AG10803 (cell line): Measurements from ENCODE around the gene ZIC1.

ENCODE experiments used
- DNase-seq: peaks from one replicate; pipeline ENCODE4 v3.0.0; 2010; ENCODE audit warnings: low read depth
- H3K4me3 ChIP-seq: 2 replicates; pipeline ENCODE4 v1.5.1; 2011; ENCODE audit warnings: mild to moderate bottlenecking, low read length, control low read depth
- CTCF ChIP-seq: conservative IDR thresholded peaks from 2 replicates; pipeline ENCODE4 v1.5.1; 2011; ENCODE audit warnings: mild to moderate bottlenecking, low read length, control low read depth, inconsistent platforms

ZIC1 gene

GRCh38 chr3:147403511-147403910, 5.7 kb upstream of the ZIC1 start:
- TF ChIP-seq CTCF: no peak
- no peak for DNase-seq
- H3K4me3 ChIP-seq: no peak overlapping the region

GRCh38 chr3:147404000-147404799, 5.0 kb upstream of the ZIC1 start:
- DNase-seq: no peak
- H3K4me3 ChIP-seq: no peak overlapping the region
- no peak for TF ChIP-seq CTCF

- no peak for TF ChIP-seq CTCF
- H3K4me3 ChIP-seq: no peak overlapping the region
- DNase-seq: no peak
Measured at GRCh38 chr3:147404800-147405230, 4.3 kb upstream of the ZIC1 start.

GRCh38 chr3:147405231-147406027, 3.7 kb upstream of the ZIC1 start:
- DNase-seq: no peak
- no peak for TF ChIP-seq CTCF
- H3K4me3 ChIP-seq: no peak overlapping the region

- no peak for DNase-seq
- TF ChIP-seq CTCF: no peak
Measured at GRCh38 chr3:147406028-147406931, 2.9 kb upstream of the ZIC1 start, which contains the start of gene ZIC4. Gene ZIC4 (minus strand): TSS chr3:147406543. CDS start chr3:147402797, 3,746 bp downstream.

GRCh38 chr3:147407114-147407497, 2.1 kb upstream of the ZIC1 start:
- no peak overlapping the region for H3K4me3 ChIP-seq
- DNase-seq: no peak
- TF ChIP-seq CTCF: no peak

More at GRCh38 chr3:147406028-147406931, 2.9 kb upstream of the ZIC1 start, which contains the start of gene ZIC4:
- no peak within 1 kb of the TSS for H3K4me3 ChIP-seq
